SU-DHL-6 (cell line): ENCODE results near the gene BNC2.

Source experiments
- EZH2phosphoT487 ChIP-seq: fragments of 200-600 bp; sonication (generic), shearing (Covaris generic); conservative IDR thresholded peaks from 2 replicates; pipeline ENCODE4 v1.6.1; 2018; ENCODE audit warnings: mild to moderate bottlenecking, antibody characterized with exemption, low read length, moderate library complexity, mixed read lengths
- TF ChIP-seq, protein P1 (sequence below): fragments of 200-600 bp; sonication (generic); IDR thresholded peaks from one replicate; pipeline ENCODE4 v1.5.1; 2017; ENCODE audit warnings: antibody characterized with exemption, mild to moderate bottlenecking, low read length, moderate library complexity; ENCODE audit not compliant: insufficient read depth, poor library complexity, severe bottlenecking

DNA sequence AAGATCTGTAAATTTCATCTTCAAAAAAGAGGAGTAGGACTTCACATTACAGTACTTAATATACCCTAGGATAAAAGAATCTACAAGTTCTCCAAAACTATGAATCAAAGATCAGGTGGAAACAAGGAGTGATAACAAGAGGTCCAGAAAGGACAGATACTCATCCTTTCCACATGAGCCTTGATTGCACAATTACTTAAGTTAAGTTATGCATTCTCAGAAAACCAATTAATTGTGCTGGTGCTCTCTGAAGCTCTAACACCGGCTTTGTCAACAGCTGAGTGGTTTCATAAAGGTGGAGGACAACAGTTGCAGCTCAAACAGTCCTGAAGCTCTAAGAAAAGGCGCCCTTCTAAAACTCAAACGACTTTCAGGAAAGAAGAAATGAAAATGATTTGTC is 251.9 kb downstream of the BNC2 start:
- TF ChIP-seq, protein P1, sequence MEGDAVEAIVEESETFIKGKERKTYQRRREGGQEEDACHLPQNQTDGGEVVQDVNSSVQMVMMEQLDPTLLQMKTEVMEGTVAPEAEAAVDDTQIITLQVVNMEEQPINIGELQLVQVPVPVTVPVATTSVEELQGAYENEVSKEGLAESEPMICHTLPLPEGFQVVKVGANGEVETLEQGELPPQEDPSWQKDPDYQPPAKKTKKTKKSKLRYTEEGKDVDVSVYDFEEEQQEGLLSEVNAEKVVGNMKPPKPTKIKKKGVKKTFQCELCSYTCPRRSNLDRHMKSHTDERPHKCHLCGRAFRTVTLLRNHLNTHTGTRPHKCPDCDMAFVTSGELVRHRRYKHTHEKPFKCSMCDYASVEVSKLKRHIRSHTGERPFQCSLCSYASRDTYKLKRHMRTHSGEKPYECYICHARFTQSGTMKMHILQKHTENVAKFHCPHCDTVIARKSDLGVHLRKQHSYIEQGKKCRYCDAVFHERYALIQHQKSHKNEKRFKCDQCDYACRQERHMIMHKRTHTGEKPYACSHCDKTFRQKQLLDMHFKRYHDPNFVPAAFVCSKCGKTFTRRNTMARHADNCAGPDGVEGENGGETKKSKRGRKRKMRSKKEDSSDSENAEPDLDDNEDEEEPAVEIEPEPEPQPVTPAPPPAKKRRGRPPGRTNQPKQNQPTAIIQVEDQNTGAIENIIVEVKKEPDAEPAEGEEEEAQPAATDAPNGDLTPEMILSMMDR = no peak
- no peak for TF ChIP-seq EZH2phosphoT487
